NCI-H345 (cell line): ENCODE results near the gene TMUB2.
A peak's percentile ranks its signal among the peaks of the same experiment; 100 is the strongest.
"Not testable (repeated sequence)": the region's sequence is repeated elsewhere in the genome, so short reads cannot be mapped to it uniquely, and the experiment has no call there.

Experiments used
- DNase-seq: peaks from one replicate; lab custom pipeline; 2025; lab: John Stamatoyannopoulos, UW

The TMUB2 gene

GRCh38 chr17:44219108-44219615 lies 32.4 kb downstream of the TMUB2 start:
- DNase-seq: peak; percentile 66

GRCh38 chr17:44219616-44220212 lies 32.9 kb downstream of the TMUB2 start, which contains the start of gene UBTF:
Gene UBTF, minus strand, starts transcription at chr17:44219675. Its CDS starts 1,446 bp downstream, at chr17:44218229.
- peak; percentile 91 for DNase-seq

GRCh38 chr17:44220213-44221083 lies 33.7 kb downstream of the TMUB2 start:
- peak; percentile 50 for DNase-seq

- peak; percentile 79 for DNase-seq
Observed at GRCh38 chr17:44221084-44221861, 34.5 kb downstream of the TMUB2 start.

- DNase-seq: no peak
Observed at GRCh38 chr17:44221862-44222111, 35.0 kb downstream of the TMUB2 start.

GRCh38 chr17:44222112-44222869 lies 35.5 kb downstream of the TMUB2 start:
- DNase-seq: peak; percentile 85

- DNase-seq: no peak
Observed at GRCh38 chr17:44223541-44224071, 36.8 kb downstream of the TMUB2 start.

GRCh38 chr17:44229090-44229489 lies 42.3 kb downstream of the TMUB2 start:
- DNase-seq: no peak

- DNase-seq: no peak
Observed at GRCh38 chr17:44230140-44230539, 43.4 kb downstream of the TMUB2 start.

- DNase-seq: no peak
Observed at GRCh38 chr17:44232061-44232460, 45.3 kb downstream of the TMUB2 start.

GRCh38 chr17:44233582-44233981 lies 46.8 kb downstream of the TMUB2 start:
- no peak for DNase-seq

GRCh38 chr17:44235583-44235936 lies 48.8 kb downstream of the TMUB2 start:
- no peak for DNase-seq

GRCh38 chr17:44236444-44236991 lies 49.7 kb downstream of the TMUB2 start:
- no peak for DNase-seq

- not testable (repeated sequence) for DNase-seq
Observed at GRCh38 chr17:44237886-44238285, 51.1 kb downstream of the TMUB2 start.

GRCh38 chr17:44241106-44241624 lies 54.4 kb downstream of the TMUB2 start:
- DNase-seq: no peak
